HepG2 (cell line): Measurements from ENCODE around the gene RTN3. TPM values are rescaled to one million over a fixed set of nuclear protein-coding genes. Genes with fewer than 3 reads are reported as not detected.
A peak's percentile ranks its signal among the peaks of the same experiment; 100 is the strongest.

ENCODE experiments used
- CERS6 ChIP-seq: sonication (generic); formaldehyde crosslinking; IDR thresholded peaks from 2 replicates; pipeline ENCODE4 v1.5.0; 2020; ENCODE audit warnings: missing genetic modification reagents
- ETS1 ChIP-seq: sonication (generic); formaldehyde crosslinking; IDR thresholded peaks from 2 replicates; pipeline ENCODE4 v1.4.0; 2020; ENCODE audit warnings: missing genetic modification reagents
- HNRNPL ChIP-seq: fragments of 200-400 bp; formaldehyde crosslinking; IDR thresholded peaks from 2 replicates; pipeline ENCODE4 v1.6.1; 2017; ENCODE audit warnings: mild to moderate bottlenecking, low read depth, low read length
- MAX ChIP-seq: IDR thresholded peaks from 2 replicates; pipeline ENCODE4 v1.6.1; 2012; ENCODE audit warnings: inconsistent platforms
- MTF1 ChIP-seq: sonication (generic); formaldehyde crosslinking; IDR thresholded peaks from 2 replicates; pipeline ENCODE4 v1.5.0; 2020; ENCODE audit warnings: missing genetic modification reagents
- NFIC ChIP-seq: IDR thresholded peaks from 2 replicates; pipeline ENCODE4 v1.6.1; 2012; ENCODE audit warnings: mild to moderate bottlenecking, low read length, inconsistent platforms
- NR3C1 ChIP-seq: sonication (generic); formaldehyde crosslinking; IDR thresholded peaks from 2 replicates; pipeline ENCODE4 v1.4.0; 2020; ENCODE audit warnings: missing genetic modification reagents
- POLR2A ChIP-seq, 2 experiments: IDR thresholded peaks; 2 replicates each; pipeline ENCODE4 v1.6.1; 2011; ENCODE audit warnings: low read depth in 2 of 2, low read length in 2 of 2, mild to moderate bottlenecking in 1 of 2, moderate library complexity in 1 of 2; ENCODE audit not compliant: insufficient read depth in 1 of 2
- RBM22 ChIP-seq: fragments of 200-400 bp; formaldehyde crosslinking; optimal IDR thresholded peaks from 2 replicates; pipeline ENCODE3; 2017; ENCODE audit warnings: mild to moderate bottlenecking, low read length, moderate library complexity
- SUZ12 ChIP-seq: fragments of 150-350 bp; IDR thresholded peaks from 2 replicates; pipeline ENCODE4 v1.6.1; 2014; ENCODE audit warnings: low read depth, low read length
- ZEB1 ChIP-seq: IDR thresholded peaks from 2 replicates; pipeline ENCODE4 v1.6.1; 2012; ENCODE audit warnings: mild to moderate bottlenecking, low read depth, inconsistent platforms; ENCODE audit not compliant: insufficient replicate concordance
- ZNF160 ChIP-seq: sonication (generic); formaldehyde crosslinking; IDR thresholded peaks from 2 replicates; pipeline ENCODE4 v1.8.0; 2022; ENCODE audit warnings: mild to moderate bottlenecking, inconsistent platforms, missing genetic modification reagents
- ZNF260 ChIP-seq: sonication (generic); formaldehyde crosslinking; IDR thresholded peaks from 2 replicates; pipeline ENCODE4 v1.4.0; 2020; ENCODE audit warnings: missing genetic modification reagents, low read depth, mild to moderate bottlenecking, borderline replicate concordance
- ZNF670 ChIP-seq: sonication (generic); formaldehyde crosslinking; IDR thresholded peaks from 2 replicates; pipeline ENCODE4 v1.8.0; 2022; ENCODE audit warnings: mild to moderate bottlenecking, missing genetic modification reagents, borderline replicate concordance
- ZSCAN31 ChIP-seq: sonication (generic); formaldehyde crosslinking; IDR thresholded peaks from 2 replicates; pipeline ENCODE4 v1.5.0; 2020; ENCODE audit warnings: low read depth, mild to moderate bottlenecking, missing genetic modification reagents
- polyA plus RNA-seq, 8 experiments: library from polyadenylated mRNA; depleted of rRNA in 3 of 8; stranded (reverse) in 7 of 8; unstranded in 1 of 8; fragments of >200 nt; fragmentation: Illumina TruSeq in 4 of 8; extraction: Trizol in 4 of 8; gene quantifications; 2 replicates each; pipeline versions ENCODE4 v1.2.1 to v1.2.3, GENCODE V29; 2011 to 2016; ENCODE audit warnings: low read depth in 4 of 8, missing spikeins in 1 of 8, mixed read lengths in 1 of 8; ENCODE audit not compliant: insufficient read depth in 1 of 8
- total RNA-seq, 5 experiments: library from RNA; depleted of rRNA; stranded (reverse); fragments of >200 nt; fragmentation: Illumina TruSeq; extraction: Trizol; gene quantifications; 2 replicates each; pipeline ENCODE4 v1.2.3, GENCODE V29; 2016; ENCODE audit warnings: low read depth in 1 of 5
- TF ChIP-seq, protein P1 (sequence below): sonication (generic); formaldehyde crosslinking; IDR thresholded peaks from 2 replicates; pipeline ENCODE4 v1.4.0; 2020; ENCODE audit warnings: mild to moderate bottlenecking, missing genetic modification reagents
- TF ChIP-seq, protein P2 (sequence below): sonication (generic); formaldehyde crosslinking; IDR thresholded peaks from 2 replicates; pipeline ENCODE4 v1.4.0; 2020; ENCODE audit warnings: mild to moderate bottlenecking, missing genetic modification reagents
- TF ChIP-seq, protein P3 (sequence below): sonication (generic); formaldehyde crosslinking; IDR thresholded peaks from 2 replicates; pipeline ENCODE4 v1.9.0; 2022; ENCODE audit warnings: low read depth, missing genetic modification reagents

The RTN3 gene
- total and polyA plus RNA-seq, 2 of the 13 experiments (the other 11 are each of a cell fraction or from before 2014, with no cell fraction given): 32.2 to 41.1 TPM

GRCh38 chr11:63764679-63765647 lies 83.7 kb downstream of the RTN3 start (continued):
- TF ChIP-seq, protein P1, sequence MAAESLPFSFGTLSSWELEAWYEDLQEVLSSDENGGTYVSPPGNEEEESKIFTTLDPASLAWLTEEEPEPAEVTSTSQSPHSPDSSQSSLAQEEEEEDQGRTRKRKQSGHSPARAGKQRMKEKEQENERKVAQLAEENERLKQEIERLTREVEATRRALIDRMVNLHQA: no peak
- TF ChIP-seq ZEB1: no peak
- 0 out of 2 replicates have a peak, but pooled peaks have one; percentile 31 for TF ChIP-seq ZSCAN31
- TF ChIP-seq, protein P2, sequence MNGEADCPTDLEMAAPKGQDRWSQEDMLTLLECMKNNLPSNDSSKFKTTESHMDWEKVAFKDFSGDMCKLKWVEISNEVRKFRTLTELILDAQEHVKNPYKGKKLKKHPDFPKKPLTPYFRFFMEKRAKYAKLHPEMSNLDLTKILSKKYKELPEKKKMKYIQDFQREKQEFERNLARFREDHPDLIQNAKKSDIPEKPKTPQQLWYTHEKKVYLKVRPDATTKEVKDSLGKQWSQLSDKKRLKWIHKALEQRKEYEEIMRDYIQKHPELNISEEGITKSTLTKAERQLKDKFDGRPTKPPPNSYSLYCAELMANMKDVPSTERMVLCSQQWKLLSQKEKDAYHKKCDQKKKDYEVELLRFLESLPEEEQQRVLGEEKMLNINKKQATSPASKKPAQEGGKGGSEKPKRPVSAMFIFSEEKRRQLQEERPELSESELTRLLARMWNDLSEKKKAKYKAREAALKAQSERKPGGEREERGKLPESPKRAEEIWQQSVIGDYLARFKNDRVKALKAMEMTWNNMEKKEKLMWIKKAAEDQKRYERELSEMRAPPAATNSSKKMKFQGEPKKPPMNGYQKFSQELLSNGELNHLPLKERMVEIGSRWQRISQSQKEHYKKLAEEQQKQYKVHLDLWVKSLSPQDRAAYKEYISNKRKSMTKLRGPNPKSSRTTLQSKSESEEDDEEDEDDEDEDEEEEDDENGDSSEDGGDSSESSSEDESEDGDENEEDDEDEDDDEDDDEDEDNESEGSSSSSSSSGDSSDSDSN (CRISPR knock-in tag): peak; percentile 30; the same call in 1 of the 2 replicates
- no peak for TF ChIP-seq ZNF670 (CRISPR knock-in tag)
- TF ChIP-seq NR3C1 (CRISPR knock-in tag): no peak
- TF ChIP-seq ZNF260 (CRISPR knock-in tag): no peak
- peak; percentile 43 for TF ChIP-seq RBM22
- no peak for TF ChIP-seq ZNF160 (CRISPR knock-in tag)
- no peak for TF ChIP-seq MTF1 (CRISPR knock-in tag)
- no peak for TF ChIP-seq CERS6 (CRISPR knock-in tag)
- no peak for TF ChIP-seq NFIC
- no peak for TF ChIP-seq ETS1 (CRISPR knock-in tag)
- TF ChIP-seq MAX: no peak
- TF ChIP-seq SUZ12: no peak
- TF ChIP-seq, protein P3, sequence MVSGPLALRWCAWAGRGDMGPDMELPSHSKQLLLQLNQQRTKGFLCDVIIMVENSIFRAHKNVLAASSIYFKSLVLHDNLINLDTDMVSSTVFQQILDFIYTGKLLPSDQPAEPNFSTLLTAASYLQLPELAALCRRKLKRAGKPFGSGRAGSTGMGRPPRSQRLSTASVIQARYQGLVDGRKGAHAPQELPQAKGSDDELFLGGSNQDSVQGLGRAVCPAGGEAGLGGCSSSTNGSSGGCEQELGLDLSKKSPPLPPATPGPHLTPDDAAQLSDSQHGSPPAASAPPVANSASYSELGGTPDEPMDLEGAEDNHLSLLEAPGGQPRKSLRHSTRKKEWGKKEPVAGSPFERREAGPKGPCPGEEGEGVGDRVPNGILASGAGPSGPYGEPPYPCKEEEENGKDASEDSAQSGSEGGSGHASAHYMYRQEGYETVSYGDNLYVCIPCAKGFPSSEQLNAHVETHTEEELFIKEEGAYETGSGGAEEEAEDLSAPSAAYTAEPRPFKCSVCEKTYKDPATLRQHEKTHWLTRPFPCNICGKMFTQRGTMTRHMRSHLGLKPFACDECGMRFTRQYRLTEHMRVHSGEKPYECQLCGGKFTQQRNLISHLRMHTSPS (CRISPR knock-in tag): 0 out of 2 replicates have a peak, but pooled peaks have one; percentile 46
- peak in 1 of 2 experiments; percentile 22; a peak in 1 of 4 replicates for TF ChIP-seq POLR2A (IDR thresholded peaks at IDR 0.05; ENCODE audit: insufficient read depth in 1 of 2, low read depth in 2 of 2, low read length in 2 of 2)
- peak; percentile 96 for TF ChIP-seq HNRNPL
